ENCODE results near the gene ANKS1B. TPM values are rescaled to one million over a fixed set of nuclear protein-coding genes. Genes with fewer than 3 reads are reported as not detected.
"Not testable (repeated sequence)": the region's sequence is repeated elsewhere in the genome, so short reads cannot be mapped to it uniquely, and the experiment has no call there.

Gene ANKS1B
- polyA plus RNA-seq, 3 donors: 3.9 to 5.2 (median 4.6) TPM

GRCh38 chr12:99719411-99720082 is 265.2 kb downstream of the ANKS1B start:
- DNase-seq (ENCODE audit: extremely low read depth in 1 of 11, low read depth in 9 of 11, low spot score in 4 of 11): not testable (repeated sequence)

DNA sequence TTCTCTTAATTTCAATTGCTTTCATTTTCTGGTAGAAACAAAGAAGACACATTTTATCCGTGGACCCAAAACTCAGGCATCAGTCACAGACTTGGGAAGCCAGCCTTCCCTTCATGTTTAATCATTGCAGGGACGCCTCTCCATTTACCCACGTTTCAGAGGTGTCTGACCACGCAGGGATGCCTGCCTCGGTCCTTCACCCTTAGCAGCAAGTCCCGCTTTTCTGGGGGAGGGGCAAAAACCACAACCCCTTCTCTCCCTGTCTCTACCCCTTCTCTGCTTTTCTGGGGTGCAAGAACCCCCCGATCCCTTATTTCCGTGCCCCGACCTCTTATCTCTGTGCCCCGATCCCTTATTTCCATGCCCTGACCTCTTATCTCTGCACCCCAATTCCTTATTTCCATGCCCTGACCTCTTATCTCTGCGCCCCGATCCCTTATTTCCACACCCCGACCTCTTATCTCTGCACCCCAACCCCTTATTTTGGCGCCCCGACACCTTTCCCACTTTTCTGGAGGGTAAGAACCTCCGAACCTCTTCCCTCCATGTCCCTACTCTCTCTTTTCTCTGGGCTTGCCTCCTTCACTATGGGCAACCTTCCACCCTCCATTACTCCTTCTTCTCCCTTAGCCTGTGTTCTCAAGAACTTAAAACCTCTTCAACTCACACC is 268.8 kb downstream of the ANKS1B start:
- not testable (repeated sequence) for DNase-seq (ENCODE audit: extremely low read depth in 1 of 11, low read depth in 9 of 11, low spot score in 4 of 11)

- not testable (repeated sequence) for DNase-seq (ENCODE audit: extremely low read depth in 1 of 11, low read depth in 9 of 11, low spot score in 4 of 11)
Observed at GRCh38 chr12:99714921-99715320, 269.8 kb downstream of the ANKS1B start.

GRCh38 chr12:99713946-99714520 is 270.7 kb downstream of the ANKS1B start:
- no peak for DNase-seq (ENCODE audit: extremely low read depth in 1 of 11, low read depth in 9 of 11, low spot score in 4 of 11)

DNA sequence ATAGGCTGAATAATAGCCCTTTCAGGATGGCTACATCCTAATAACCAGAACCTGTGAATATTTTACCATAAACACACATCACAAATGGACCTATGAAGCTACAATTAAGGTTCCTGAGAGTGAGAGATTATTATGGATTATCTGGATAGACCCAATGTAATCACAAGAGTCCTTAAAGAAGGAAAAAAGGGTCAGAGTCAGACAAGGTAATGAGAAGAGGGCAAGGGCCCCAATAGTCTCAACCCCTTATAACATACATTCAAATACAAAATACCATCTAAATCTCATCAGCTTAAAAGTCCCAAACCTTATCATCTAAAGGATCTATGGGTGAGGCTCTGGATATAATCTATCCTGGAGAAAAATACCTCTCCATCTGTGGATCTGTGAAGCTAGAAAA is 272.5 kb downstream of the ANKS1B start:
- no peak for DNase-seq (ENCODE audit: extremely low read depth in 1 of 11, low read depth in 9 of 11, low spot score in 4 of 11)

DNA sequence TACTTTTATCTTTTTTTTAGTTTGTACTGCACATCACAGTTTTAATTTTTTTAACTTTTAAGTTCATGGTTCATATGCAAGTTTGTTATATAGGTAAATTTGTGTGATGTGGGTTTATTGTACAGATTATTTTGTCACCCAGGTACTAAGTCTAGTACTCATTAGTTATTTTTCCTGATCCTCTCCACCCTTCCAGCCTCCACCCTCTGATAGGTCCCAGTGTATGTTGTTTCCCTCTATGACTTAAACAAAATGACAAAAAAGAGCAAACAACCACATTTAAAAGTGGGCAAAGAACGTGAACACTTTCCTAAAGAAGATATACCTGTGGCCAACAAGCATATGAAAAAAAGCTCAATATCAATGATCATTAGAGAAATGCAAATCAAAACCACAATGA is 273.5 kb downstream of the ANKS1B start:
- no peak for DNase-seq (ENCODE audit: extremely low read depth in 1 of 11, low read depth in 9 of 11, low spot score in 4 of 11)

DNA sequence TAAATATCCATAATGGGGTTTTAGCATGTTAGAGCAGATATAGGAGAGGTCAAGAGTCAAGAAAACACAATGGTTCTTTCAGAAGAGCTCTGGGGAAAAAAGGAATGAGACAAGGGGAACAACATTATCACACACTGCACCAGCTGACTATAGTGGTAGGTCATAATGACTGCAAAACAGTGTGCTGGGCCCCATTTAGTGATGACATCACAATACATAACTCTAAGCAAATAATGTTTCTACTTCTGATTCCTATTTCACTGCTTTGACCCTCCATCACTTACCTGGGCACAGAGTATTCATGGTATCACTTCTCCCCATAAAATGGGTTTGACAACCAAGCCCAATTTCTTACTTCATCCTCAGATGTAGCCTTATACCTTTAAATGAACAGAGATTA is 275.1 kb downstream of the ANKS1B start:
- DNase-seq (ENCODE audit: extremely low read depth in 1 of 11, low read depth in 9 of 11, low spot score in 4 of 11): no peak

DNA sequence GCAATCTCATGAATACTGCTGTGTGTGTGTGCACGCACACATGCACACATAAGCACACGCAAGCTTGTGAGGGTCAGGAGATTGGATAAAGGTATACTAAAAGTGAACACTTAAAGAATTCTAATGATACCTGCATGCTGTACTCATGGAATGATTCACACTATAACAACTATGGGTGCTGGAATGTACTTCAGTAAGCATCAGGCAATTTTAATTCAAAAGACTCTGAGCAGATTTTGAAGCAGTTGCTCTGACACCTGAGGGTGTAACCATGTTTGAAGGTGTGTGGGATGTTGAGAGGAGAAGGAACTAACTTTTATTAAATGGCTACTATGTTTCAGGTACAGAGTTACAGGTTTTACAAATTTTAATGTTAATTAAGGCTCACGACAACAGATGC is 275.6 kb downstream of the ANKS1B start:
- no peak for DNase-seq (ENCODE audit: extremely low read depth in 1 of 11, low read depth in 9 of 11, low spot score in 4 of 11)

GRCh38 chr12:99707883-99708282 is 276.9 kb downstream of the ANKS1B start:
- DNase-seq (ENCODE audit: extremely low read depth in 1 of 11, low read depth in 9 of 11, low spot score in 4 of 11): no peak

DNA sequence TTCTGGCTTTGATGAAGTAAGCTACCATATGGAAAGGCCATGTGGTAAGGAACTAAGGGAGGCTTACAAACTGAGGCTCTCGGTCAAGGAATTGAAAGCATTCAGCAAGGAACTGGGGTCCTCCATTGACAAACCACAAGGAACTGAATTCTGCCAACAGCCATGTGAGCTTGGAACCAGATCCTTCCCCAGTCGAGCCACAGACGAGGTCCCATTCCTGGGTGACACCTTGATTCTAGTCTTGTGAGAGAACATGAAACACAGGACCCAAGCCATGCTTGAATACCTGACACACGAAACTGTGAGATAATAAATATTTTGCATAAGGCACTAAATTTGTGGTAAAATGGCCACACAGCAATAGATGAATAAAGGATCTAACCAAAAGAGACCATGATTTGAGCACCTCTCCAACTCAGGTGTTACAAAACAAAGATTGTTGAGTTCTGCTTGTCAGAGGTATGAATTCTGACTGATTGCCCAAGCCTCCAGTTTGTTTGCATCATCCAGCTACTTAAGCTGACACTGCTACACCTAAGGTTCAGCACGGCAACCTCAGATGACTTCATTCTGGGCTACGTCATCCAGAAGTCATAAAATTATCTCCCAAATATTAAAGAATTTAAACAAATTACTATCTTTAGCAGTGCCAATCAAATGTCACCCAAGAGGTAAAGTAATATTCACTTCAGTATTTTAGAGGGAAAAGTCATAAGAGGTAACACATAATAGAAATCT is 277.8 kb downstream of the ANKS1B start:
- no peak for DNase-seq (ENCODE audit: extremely low read depth in 1 of 11, low read depth in 9 of 11, low spot score in 4 of 11)

- DNase-seq (ENCODE audit: extremely low read depth in 1 of 11, low read depth in 9 of 11, low spot score in 4 of 11): no peak
Observed at GRCh38 chr12:99704458-99704857, 280.3 kb downstream of the ANKS1B start.

- DNase-seq (ENCODE audit: extremely low read depth in 1 of 11, low read depth in 9 of 11, low spot score in 4 of 11): no peak
Observed at GRCh38 chr12:99704036-99704435, 280.7 kb downstream of the ANKS1B start.

DNA sequence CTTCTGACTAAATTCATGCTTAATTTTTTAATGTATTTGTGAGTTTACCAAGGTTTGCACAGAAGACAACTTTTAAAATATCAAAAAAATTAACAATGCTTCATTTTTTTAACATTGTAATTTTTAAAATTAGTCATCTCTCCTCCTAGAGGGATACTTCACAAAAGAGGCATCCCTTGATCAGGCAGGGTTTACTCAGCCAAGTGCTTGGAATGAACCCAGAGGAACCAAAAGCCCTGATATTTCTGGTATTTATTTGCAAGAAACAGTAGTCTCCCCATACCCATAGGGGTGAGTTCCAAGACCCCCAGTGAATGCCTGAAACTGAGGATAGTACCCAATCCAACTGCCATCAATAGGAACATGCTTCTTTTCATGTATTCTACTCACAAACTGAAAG is 284.7 kb downstream of the ANKS1B start:
- no peak for DNase-seq (ENCODE audit: extremely low read depth in 1 of 11, low read depth in 9 of 11, low spot score in 4 of 11)

GRCh38 chr12:99695050-99695449 is 289.7 kb downstream of the ANKS1B start:
- no peak for DNase-seq (ENCODE audit: extremely low read depth in 1 of 11, low read depth in 9 of 11, low spot score in 4 of 11)

DNA sequence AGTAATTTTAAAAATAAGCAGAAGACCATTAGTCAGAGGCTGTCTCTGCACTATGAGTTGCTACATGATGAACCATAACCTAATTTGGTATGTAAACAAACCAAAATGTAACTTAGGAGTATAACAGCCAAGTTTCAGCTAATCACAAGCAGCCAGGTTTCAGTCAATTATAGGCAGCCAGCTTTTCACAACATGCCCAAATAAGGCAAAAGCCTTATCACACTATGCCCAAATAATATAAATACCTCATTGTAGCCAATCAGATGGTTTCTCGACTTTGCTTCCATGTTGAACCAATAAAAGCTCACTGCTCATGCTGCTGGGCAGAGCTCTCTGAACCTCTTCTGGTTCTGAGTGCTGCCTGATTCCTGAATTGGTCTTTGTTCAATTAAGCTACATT is 298.6 kb downstream of the ANKS1B start:
- DNase-seq (ENCODE audit: extremely low read depth in 1 of 11, low read depth in 9 of 11, low spot score in 4 of 11): no peak

GRCh38 chr12:99680276-99680675 is 304.5 kb downstream of the ANKS1B start:
- no peak for DNase-seq (ENCODE audit: extremely low read depth in 1 of 11, low read depth in 9 of 11, low spot score in 4 of 11)

- DNase-seq (ENCODE audit: extremely low read depth in 1 of 11, low read depth in 9 of 11, low spot score in 4 of 11): no peak
Observed at GRCh38 chr12:99670635-99671034, 314.1 kb downstream of the ANKS1B start.

DNA sequence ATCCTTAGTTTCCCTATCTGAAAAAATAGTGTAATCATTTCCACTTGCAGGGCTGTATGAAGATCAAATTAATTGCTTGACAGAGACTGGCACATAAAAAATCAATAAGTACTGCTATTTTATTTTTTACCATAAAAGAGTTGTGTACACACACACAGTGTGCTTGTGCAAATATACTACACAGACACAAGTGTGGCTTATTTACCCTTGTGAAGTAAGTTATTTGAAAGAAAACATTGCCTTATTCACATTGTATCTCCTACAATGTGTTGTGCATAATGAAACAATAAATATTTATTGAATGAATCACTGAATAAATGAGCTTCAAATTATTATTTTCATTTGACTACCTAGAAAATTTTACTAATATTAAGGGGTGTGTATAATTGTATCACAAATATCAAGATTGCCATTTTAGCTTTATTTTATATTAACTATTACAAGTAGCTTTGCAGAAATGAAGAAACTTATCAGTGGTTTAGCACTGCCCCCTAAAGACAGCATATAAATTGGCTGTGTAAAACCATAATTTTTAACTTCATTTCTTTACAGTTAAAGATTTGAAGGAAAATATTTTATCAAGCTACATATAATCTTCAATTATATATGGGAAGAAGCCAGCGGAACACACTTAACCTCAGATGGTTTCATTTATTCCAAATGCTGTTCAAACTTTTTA is 325.9 kb downstream of the ANKS1B start:
- DNase-seq (ENCODE audit: extremely low read depth in 1 of 11, low read depth in 9 of 11, low spot score in 4 of 11): peak in 3 of 11 donors; percentile 0 to 2 (median 1)

- DNase-seq (ENCODE audit: extremely low read depth in 1 of 11, low read depth in 9 of 11, low spot score in 4 of 11): no peak
Observed at GRCh38 chr12:99649551-99649950, 335.2 kb downstream of the ANKS1B start.

All from renal cortex interstitium (tissue), 11 donors.